WTC11 (cell line): ENCODE results near the gene GBP7. TPM values are rescaled to one million over a fixed set of nuclear protein-coding genes. Genes with fewer than 3 reads are reported as not detected.

Experiments
- ATAC-seq: fragments of 200-7000 bp; cut with Tn5 transposase; 2 replicates; pipeline ENCODE4 v1.10.0; 2021; ENCODE audit warnings: mild to moderate bottlenecking, moderate library complexity
- CTCF ChIA-PET: fragments of 300-600 bp; sonication (Branson Sonifier 250); formaldehyde crosslinking; loops from one replicate; lab custom pipeline; 2021; ENCODE audit warnings: antibody characterized with exemption; lab: Charles Lee
- POLR2A ChIA-PET: fragments of 350-600 bp; sonication (Branson Sonifier 250); formaldehyde crosslinking; loops from one replicate; lab custom pipeline; 2021; ENCODE audit warnings: antibody characterized with exemption; lab: Charles Lee
- DNase-seq: peaks from one replicate; pipeline ENCODE4 v3.0.0; 2021; ENCODE audit warnings: low spot score
- H3K27ac Mint-ChIP-seq: 2 replicates; pipeline ENCODE4 v1.8.0; 2021; ENCODE audit warnings: mixed read lengths
- H3K27me3 Mint-ChIP-seq: 2 replicates; pipeline ENCODE4 v1.8.0; 2021; ENCODE audit warnings: low read depth, mild to moderate bottlenecking, moderate library complexity, mixed read lengths
- H3K36me3 Mint-ChIP-seq: 2 replicates; pipeline ENCODE4 v1.8.0; 2021; ENCODE audit warnings: mixed read lengths
- H3K4me1 Mint-ChIP-seq: 2 replicates; pipeline ENCODE4 v1.8.0; 2022; ENCODE audit warnings: mixed read lengths
- H3K4me3 Mint-ChIP-seq: 2 replicates; pipeline ENCODE4 v1.8.0; 2021; ENCODE audit warnings: mild to moderate bottlenecking, moderate library complexity, mixed read lengths
- H3K9me3 Mint-ChIP-seq: 2 replicates; pipeline ENCODE4 v1.8.0; 2021; ENCODE audit warnings: mixed read lengths
- ELF4 ChIP-seq: sonication (generic); formaldehyde crosslinking; IDR thresholded peaks from 2 replicates; pipeline ENCODE4 v1.8.1; 2022; ENCODE audit warnings: low read depth, mild to moderate bottlenecking, moderate library complexity, missing genetic modification reagents
- ETV6 ChIP-seq: sonication (generic); formaldehyde crosslinking; IDR thresholded peaks from 2 replicates; pipeline ENCODE4 v1.8.1; 2022; ENCODE audit warnings: mild to moderate bottlenecking, missing genetic modification reagents
- FOXK1 ChIP-seq: sonication (generic); formaldehyde crosslinking; IDR thresholded peaks from 2 replicates; pipeline ENCODE4 v1.8.0; 2022; ENCODE audit warnings: mild to moderate bottlenecking, moderate library complexity, missing genetic modification reagents
- NR1H2 ChIP-seq: sonication (generic); formaldehyde crosslinking; IDR thresholded peaks from 2 replicates; pipeline ENCODE4 v1.9.0; 2021; ENCODE audit warnings: mild to moderate bottlenecking, moderate library complexity, missing genetic modification reagents
- PRRX2 ChIP-seq: fragments of 250-450 bp; sonication (Bioruptor Pico); IDR thresholded peaks from 2 replicates; pipeline ENCODE4 v1.8.0; 2021; ENCODE audit warnings: mild to moderate bottlenecking
- SP1 ChIP-seq: sonication (generic); formaldehyde crosslinking; conservative IDR thresholded peaks from 2 replicates; pipeline ENCODE4 v1.8.1; 2022; ENCODE audit warnings: missing genetic modification reagents
- total RNA-seq: library from RNA; stranded (reverse); gene quantifications from 3 replicates; pipeline ENCODE4 v1.2.3, GENCODE V29; 2021
- TF ChIP-seq, protein P1 (sequence below): fragments of 250-450 bp; sonication (Bioruptor Pico); IDR thresholded peaks from 2 replicates; pipeline ENCODE4 v1.8.0; 2021; ENCODE audit warnings: mild to moderate bottlenecking
- TF ChIP-seq, protein P2 (sequence below): fragments of 200-600 bp; IDR thresholded peaks from 2 replicates; pipeline ENCODE4 v1.8.0; 2022; ENCODE audit warnings: antibody characterized with exemption
- TF ChIP-seq, protein P3 (sequence below): sonication (generic); formaldehyde crosslinking; IDR thresholded peaks from 2 replicates; pipeline ENCODE4 v1.8.1; 2022; ENCODE audit warnings: low read depth, mild to moderate bottlenecking, moderate library complexity, missing genetic modification reagents, borderline replicate concordance
- TF ChIP-seq, protein P4 (sequence below): sonication (generic); formaldehyde crosslinking; conservative IDR thresholded peaks from 2 replicates; pipeline ENCODE4 v1.8.1; 2023; ENCODE audit warnings: mild to moderate bottlenecking, low read depth, missing genetic modification reagents, moderate library complexity
- TF ChIP-seq, protein P5 (sequence below): fragments of 250-450 bp; sonication (Bioruptor Pico); IDR thresholded peaks from 2 replicates; pipeline ENCODE4 v2.1.2; 2022; ENCODE audit warnings: mild to moderate bottlenecking, moderate library complexity
- TF ChIP-seq, protein P6 (sequence below): fragments of 250-450 bp; sonication (Bioruptor Pico); IDR thresholded peaks from 2 replicates; pipeline ENCODE4 v1.9.0; 2021; ENCODE audit warnings: mild to moderate bottlenecking
- TF ChIP-seq, protein P7 (sequence below): sonication (generic); formaldehyde crosslinking; IDR thresholded peaks from 2 replicates; pipeline ENCODE4 v1.8.0; 2022; ENCODE audit warnings: mild to moderate bottlenecking, missing genetic modification reagents

Gene GBP7
- total RNA-seq, 1 experiment from 2014 or later, result not detected

DNA sequence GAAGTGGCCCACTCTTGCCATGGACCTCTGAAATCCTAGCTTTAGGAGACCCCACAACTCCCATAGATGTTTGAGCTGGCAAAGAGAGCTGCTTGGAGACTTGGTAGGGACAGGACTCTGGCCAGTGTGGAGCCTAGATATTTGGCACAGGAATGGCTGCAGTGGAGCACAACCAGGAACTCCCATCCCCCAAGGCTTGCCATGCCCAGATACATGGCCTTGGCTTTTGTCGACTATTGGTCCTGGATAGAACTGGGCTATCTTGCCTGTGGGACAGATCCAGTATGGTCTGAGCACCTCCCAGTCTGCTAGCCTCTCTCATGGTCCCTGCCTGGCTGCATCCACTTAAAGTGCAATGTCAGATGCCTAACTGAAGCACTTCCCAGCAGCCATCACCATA is 42.1 kb downstream of the GBP7 start:
- no peaks in the 10 kb centered on the region for H3K27me3 Mint-ChIP-seq
- ChIA-PET POLR2A (no interaction called here), CTCF (interaction anchor here (1.8 kb wide), 1 partner anchor 48 kb away, joined by 5 read pairs; no protein-coding TSS in a partner anchor)
- ATAC-seq, result no peak
- TF ChIP-seq ELF4 (CRISPR knock-in tag) (no peak), FOXK1 (CRISPR knock-in tag) (no peak), NR1H2 (CRISPR knock-in tag) (no peak), SP1 (CRISPR knock-in tag) (no peak), ETV6 (CRISPR knock-in tag) (no peak), PRRX2 (no peak)
- TF ChIP-seq, protein P1, sequence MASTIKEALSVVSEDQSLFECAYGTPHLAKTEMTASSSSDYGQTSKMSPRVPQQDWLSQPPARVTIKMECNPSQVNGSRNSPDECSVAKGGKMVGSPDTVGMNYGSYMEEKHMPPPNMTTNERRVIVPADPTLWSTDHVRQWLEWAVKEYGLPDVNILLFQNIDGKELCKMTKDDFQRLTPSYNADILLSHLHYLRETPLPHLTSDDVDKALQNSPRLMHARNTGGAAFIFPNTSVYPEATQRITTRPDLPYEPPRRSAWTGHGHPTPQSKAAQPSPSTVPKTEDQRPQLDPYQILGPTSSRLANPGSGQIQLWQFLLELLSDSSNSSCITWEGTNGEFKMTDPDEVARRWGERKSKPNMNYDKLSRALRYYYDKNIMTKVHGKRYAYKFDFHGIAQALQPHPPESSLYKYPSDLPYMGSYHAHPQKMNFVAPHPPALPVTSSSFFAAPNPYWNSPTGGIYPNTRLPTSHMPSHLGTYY (CRISPR knock-in tag), result no peak
- TF ChIP-seq, protein P2, sequence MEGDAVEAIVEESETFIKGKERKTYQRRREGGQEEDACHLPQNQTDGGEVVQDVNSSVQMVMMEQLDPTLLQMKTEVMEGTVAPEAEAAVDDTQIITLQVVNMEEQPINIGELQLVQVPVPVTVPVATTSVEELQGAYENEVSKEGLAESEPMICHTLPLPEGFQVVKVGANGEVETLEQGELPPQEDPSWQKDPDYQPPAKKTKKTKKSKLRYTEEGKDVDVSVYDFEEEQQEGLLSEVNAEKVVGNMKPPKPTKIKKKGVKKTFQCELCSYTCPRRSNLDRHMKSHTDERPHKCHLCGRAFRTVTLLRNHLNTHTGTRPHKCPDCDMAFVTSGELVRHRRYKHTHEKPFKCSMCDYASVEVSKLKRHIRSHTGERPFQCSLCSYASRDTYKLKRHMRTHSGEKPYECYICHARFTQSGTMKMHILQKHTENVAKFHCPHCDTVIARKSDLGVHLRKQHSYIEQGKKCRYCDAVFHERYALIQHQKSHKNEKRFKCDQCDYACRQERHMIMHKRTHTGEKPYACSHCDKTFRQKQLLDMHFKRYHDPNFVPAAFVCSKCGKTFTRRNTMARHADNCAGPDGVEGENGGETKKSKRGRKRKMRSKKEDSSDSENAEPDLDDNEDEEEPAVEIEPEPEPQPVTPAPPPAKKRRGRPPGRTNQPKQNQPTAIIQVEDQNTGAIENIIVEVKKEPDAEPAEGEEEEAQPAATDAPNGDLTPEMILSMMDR, result no peak
- TF ChIP-seq, protein P3, sequence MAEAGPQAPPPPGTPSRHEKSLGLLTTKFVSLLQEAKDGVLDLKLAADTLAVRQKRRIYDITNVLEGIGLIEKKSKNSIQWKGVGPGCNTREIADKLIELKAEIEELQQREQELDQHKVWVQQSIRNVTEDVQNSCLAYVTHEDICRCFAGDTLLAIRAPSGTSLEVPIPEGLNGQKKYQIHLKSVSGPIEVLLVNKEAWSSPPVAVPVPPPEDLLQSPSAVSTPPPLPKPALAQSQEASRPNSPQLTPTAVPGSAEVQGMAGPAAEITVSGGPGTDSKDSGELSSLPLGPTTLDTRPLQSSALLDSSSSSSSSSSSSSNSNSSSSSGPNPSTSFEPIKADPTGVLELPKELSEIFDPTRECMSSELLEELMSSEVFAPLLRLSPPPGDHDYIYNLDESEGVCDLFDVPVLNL, result no peak
- TF ChIP-seq, protein P4, sequence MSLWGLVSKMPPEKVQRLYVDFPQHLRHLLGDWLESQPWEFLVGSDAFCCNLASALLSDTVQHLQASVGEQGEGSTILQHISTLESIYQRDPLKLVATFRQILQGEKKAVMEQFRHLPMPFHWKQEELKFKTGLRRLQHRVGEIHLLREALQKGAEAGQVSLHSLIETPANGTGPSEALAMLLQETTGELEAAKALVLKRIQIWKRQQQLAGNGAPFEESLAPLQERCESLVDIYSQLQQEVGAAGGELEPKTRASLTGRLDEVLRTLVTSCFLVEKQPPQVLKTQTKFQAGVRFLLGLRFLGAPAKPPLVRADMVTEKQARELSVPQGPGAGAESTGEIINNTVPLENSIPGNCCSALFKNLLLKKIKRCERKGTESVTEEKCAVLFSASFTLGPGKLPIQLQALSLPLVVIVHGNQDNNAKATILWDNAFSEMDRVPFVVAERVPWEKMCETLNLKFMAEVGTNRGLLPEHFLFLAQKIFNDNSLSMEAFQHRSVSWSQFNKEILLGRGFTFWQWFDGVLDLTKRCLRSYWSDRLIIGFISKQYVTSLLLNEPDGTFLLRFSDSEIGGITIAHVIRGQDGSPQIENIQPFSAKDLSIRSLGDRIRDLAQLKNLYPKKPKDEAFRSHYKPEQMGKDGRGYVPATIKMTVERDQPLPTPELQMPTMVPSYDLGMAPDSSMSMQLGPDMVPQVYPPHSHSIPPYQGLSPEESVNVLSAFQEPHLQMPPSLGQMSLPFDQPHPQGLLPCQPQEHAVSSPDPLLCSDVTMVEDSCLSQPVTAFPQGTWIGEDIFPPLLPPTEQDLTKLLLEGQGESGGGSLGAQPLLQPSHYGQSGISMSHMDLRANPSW (CRISPR knock-in tag), result no peak
- TF ChIP-seq, protein P5, sequence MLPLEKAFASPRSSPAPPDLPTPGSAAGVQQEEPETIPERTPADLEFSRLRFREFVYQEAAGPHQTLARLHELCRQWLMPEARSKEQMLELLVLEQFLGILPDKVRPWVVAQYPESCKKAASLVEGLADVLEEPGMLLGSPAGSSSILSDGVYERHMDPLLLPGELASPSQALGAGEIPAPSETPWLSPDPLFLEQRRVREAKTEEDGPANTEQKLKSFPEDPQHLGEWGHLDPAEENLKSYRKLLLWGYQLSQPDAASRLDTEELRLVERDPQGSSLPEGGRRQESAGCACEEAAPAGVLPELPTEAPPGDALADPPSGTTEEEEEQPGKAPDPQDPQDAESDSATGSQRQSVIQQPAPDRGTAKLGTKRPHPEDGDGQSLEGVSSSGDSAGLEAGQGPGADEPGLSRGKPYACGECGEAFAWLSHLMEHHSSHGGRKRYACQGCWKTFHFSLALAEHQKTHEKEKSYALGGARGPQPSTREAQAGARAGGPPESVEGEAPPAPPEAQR, result no peak
- TF ChIP-seq, protein P6, sequence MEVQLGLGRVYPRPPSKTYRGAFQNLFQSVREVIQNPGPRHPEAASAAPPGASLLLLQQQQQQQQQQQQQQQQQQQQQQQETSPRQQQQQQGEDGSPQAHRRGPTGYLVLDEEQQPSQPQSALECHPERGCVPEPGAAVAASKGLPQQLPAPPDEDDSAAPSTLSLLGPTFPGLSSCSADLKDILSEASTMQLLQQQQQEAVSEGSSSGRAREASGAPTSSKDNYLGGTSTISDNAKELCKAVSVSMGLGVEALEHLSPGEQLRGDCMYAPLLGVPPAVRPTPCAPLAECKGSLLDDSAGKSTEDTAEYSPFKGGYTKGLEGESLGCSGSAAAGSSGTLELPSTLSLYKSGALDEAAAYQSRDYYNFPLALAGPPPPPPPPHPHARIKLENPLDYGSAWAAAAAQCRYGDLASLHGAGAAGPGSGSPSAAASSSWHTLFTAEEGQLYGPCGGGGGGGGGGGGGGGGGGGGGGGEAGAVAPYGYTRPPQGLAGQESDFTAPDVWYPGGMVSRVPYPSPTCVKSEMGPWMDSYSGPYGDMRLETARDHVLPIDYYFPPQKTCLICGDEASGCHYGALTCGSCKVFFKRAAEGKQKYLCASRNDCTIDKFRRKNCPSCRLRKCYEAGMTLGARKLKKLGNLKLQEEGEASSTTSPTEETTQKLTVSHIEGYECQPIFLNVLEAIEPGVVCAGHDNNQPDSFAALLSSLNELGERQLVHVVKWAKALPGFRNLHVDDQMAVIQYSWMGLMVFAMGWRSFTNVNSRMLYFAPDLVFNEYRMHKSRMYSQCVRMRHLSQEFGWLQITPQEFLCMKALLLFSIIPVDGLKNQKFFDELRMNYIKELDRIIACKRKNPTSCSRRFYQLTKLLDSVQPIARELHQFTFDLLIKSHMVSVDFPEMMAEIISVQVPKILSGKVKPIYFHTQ (CRISPR knock-in tag), result no peak
- TF ChIP-seq, protein P7, sequence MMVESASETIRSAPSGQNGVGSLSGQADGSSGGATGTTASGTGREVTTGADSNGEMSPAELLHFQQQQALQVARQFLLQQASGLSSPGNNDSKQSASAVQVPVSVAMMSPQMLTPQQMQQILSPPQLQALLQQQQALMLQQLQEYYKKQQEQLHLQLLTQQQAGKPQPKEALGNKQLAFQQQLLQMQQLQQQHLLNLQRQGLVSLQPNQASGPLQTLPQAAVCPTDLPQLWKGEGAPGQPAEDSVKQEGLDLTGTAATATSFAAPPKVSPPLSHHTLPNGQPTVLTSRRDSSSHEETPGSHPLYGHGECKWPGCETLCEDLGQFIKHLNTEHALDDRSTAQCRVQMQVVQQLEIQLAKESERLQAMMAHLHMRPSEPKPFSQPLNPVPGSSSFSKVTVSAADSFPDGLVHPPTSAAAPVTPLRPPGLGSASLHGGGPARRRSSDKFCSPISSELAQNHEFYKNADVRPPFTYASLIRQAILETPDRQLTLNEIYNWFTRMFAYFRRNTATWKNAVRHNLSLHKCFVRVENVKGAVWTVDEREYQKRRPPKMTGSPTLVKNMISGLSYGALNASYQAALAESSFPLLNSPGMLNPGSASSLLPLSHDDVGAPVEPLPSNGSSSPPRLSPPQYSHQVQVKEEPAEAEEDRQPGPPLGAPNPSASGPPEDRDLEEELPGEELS (CRISPR knock-in tag), result no peak
- TF ChIP-seq, all 79 proteins: peak for 0
- Mint-ChIP-seq H3K36me3 (no peaks in the 10 kb centered on the region), H3K4me3 (no peak overlapping the region), H3K4me1 (no peaks in the 10 kb centered on the region), H3K9me3 (peaks cover 10% of the 10 kb centered on the region; the same call in 1 of the 2 replicates), H3K27ac (no peak overlapping the region)
- DNase-seq, result no peak
